ENCODE measurements around the gene KRT78.

The KRT78 gene

GRCh38 chr12:52836042-52836466, 12.7 kb downstream of the KRT78 start:
- H3K9me3 Mint-ChIP-seq = no peaks in the 10 kb centered on the region
- H3K4me3 Mint-ChIP-seq = peak overlapping the region; percentile 2
- peaks cover 32% of the 10 kb centered on the region for H3K4me1 Mint-ChIP-seq
- H3K27ac Mint-ChIP-seq = peak overlapping the region; percentile 82
- no peaks in the 10 kb centered on the region for H3K36me3 Mint-ChIP-seq
- no peaks in the 10 kb centered on the region for H3K27me3 Mint-ChIP-seq

DNA sequence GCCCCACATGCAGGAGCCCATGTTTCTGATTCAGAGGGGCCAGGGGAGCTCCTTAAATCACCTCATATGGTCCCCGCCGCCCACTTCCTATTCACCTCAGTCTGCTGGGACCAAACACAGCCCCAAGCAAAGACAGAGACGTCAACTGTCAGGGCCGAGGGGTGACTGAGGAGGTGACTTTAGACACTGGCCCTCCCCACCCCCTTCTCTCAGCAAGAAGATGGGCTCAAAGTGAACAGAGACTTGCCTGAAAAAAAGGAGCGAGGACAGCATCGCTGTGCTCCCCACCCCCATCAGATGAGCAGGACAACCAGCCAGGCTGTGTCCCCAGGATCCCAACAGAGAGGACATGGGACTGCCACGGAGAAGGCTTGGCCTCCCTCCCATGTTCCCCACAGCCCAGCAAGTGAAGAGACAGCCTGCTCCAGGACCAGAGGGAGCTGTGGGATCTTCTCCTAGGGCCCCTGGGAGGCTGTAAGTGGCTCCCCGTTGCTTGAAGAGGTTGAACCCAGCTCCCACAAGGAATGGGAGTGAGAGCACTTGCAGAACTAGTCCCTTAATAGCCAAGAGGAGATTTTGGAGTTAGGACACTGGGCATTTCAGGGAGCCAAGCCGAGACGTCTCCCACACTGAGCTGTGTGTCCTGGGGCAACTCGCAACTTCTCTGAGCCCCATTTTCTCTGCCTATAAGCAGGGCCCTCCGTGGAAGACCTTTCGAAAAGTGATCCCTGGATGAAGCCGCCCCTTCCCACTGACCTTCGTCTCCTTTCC, 13.3 kb downstream of the KRT78 start:
- Mint-ChIP-seq H3K4me3 (peak overlapping the region; percentile 2), H3K36me3 (no peaks in the 10 kb centered on the region), H3K4me1 (peaks cover 32% of the 10 kb centered on the region), H3K27me3 (no peaks in the 10 kb centered on the region), H3K9me3 (no peaks in the 10 kb centered on the region), H3K27ac (peak overlapping the region; percentile 82)

DNA sequence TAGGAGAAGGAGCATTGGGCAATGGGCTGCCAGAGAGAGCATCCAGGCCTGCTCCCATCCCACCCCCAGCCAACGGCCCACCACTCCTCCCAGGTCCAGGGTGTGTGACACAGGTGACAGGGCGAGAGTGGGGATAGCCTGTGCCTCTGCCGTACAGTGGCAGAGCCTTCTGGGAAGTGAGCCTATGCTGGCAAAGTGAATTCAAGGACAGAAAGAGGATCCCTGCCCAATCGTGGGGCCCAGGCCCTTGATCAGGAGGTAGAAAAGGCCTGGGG, 14.1 kb downstream of the KRT78 start:
- Mint-ChIP-seq H3K27me3 (no peaks in the 10 kb centered on the region), H3K4me1 (peaks cover 35% of the 10 kb centered on the region), H3K4me3 (no peak overlapping the region), H3K9me3 (no peaks in the 10 kb centered on the region), H3K36me3 (no peaks in the 10 kb centered on the region), H3K27ac (no peak overlapping the region)

GRCh38 chr12:52833922-52834726, 14.7 kb downstream of the KRT78 start, which contains the start of gene KRT79:
TSS of gene KRT79 (minus strand) at chr12:52834311. CDS start at chr12:52834260, 51 bp downstream.
- no peaks in the 10 kb centered on the region for H3K27me3 Mint-ChIP-seq
- H3K9me3 Mint-ChIP-seq = no peaks in the 10 kb centered on the region
- no peak within 1 kb of the TSS for H3K4me3 Mint-ChIP-seq
- H3K4me1 Mint-ChIP-seq = peaks cover 38% of the 10 kb centered on the region
- H3K27ac Mint-ChIP-seq = no peak within 1 kb of the TSS
- H3K36me3 Mint-ChIP-seq = no peaks in the 10 kb centered on the region

DNA sequence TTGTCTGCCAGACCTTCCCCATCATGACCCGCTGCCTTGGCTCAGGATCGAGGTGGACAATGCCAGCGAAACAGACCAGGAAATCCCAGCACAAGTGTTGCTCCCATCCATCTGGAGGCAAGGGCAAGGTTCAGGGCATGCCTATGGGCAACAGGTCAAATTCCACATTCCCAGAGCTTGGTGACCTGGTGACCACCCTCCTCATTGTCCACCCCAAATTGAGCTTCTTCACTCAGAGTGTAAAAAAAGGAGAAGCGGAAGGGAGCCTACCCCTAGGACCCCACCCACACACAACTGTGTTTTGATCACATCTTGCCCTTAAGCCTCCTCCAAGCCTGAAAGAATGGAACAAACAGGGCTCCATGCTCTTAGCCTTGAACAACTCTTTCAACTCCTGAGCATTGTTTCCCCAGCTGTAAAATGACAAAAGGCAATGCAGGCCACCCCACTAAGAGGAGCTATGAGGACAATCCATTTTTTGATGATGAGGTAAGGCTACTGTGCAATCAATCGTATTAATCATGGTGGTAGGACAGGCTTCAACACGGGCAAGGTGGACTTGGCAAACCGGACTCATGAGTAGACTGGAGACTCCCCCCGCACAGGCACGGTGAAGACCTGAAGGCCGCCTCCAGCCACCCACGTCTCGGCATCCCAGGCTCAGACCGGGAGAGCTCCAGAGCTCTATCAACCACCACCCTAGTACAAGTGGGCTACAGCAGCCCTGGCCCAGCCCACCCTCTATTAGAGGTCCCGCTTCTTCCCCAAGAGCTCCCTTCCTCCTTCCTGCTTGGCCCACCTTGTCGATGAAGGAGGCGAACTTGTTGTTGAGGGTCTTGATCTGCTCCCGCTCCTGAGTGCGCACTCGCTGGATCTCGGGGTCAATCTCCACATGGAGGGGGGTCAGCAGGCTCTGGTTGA, 15.5 kb downstream of the KRT78 start:
- H3K27ac Mint-ChIP-seq = no peak overlapping the region
- H3K4me3 Mint-ChIP-seq = no peak overlapping the region
- H3K4me1 Mint-ChIP-seq = peaks cover 41% of the 10 kb centered on the region
- no peaks in the 10 kb centered on the region for H3K27me3 Mint-ChIP-seq
- no peaks in the 10 kb centered on the region for H3K36me3 Mint-ChIP-seq
- no peaks in the 10 kb centered on the region for H3K9me3 Mint-ChIP-seq

GRCh38 chr12:52832451-52832850, 16.3 kb downstream of the KRT78 start:
- H3K4me3 Mint-ChIP-seq = no peak overlapping the region
- no peaks in the 10 kb centered on the region for H3K36me3 Mint-ChIP-seq
- no peak overlapping the region for H3K27ac Mint-ChIP-seq
- no peaks in the 10 kb centered on the region for H3K9me3 Mint-ChIP-seq
- peaks cover 39% of the 10 kb centered on the region for H3K4me1 Mint-ChIP-seq
- no peaks in the 10 kb centered on the region for H3K27me3 Mint-ChIP-seq

GRCh38 chr12:52831251-52831650, 17.5 kb downstream of the KRT78 start:
- H3K36me3 Mint-ChIP-seq = no peaks in the 10 kb centered on the region
- no peak overlapping the region for H3K27ac Mint-ChIP-seq
- peaks cover 27% of the 10 kb centered on the region for H3K4me1 Mint-ChIP-seq
- H3K27me3 Mint-ChIP-seq = no peaks in the 10 kb centered on the region
- no peak overlapping the region for H3K4me3 Mint-ChIP-seq
- no peaks in the 10 kb centered on the region for H3K9me3 Mint-ChIP-seq

DNA sequence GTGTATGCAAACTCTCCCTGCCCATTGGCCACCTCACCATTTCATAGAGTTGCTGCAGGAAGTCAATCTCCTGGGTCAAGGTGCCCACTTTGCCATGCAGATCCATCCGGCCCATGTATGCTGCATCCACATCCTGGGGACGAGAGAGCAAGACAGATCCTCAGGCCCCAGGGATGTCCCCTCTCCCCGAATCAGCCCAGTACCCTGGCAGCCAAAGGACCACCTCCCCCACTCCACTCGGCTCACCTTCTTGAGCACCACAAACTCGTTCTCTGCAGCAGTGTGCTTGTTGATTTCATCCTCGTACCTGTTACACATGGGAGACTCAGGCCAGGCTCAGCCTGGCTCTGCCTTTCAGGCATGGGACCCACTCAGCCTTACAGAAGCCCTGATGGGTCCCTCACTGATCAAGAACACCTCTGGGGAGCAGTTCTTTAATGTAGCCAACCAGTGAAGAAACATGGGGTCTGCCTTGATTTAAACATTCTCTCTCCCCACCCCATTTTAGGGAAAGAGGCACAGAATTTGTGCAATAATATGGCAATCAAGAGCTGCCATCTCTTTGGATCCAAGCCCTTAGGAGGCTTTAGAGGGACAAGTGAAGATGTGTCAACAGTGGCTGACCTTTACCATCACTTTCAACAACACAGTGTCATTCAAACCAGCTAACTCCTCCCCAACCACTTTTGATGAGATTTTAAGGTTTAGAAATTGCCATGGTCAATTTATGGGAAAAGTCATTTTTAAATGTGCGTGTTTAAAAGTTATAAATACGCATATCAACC, 18.6 kb downstream of the KRT78 start:
- Mint-ChIP-seq H3K9me3 (no peaks in the 10 kb centered on the region), H3K4me1 (peaks cover 16% of the 10 kb centered on the region), H3K4me3 (no peak overlapping the region), H3K27ac (no peak overlapping the region), H3K36me3 (no peaks in the 10 kb centered on the region), H3K27me3 (no peaks in the 10 kb centered on the region)

- H3K4me3 Mint-ChIP-seq = no peak overlapping the region
- H3K27ac Mint-ChIP-seq = no peak overlapping the region
- H3K4me1 Mint-ChIP-seq = peaks cover 15% of the 10 kb centered on the region
- H3K9me3 Mint-ChIP-seq = no peaks in the 10 kb centered on the region
- no peaks in the 10 kb centered on the region for H3K36me3 Mint-ChIP-seq
- H3K27me3 Mint-ChIP-seq = no peaks in the 10 kb centered on the region
Observed at GRCh38 chr12:52828591-52829021, 20.2 kb downstream of the KRT78 start.

GRCh38 chr12:52828156-52828555, 20.6 kb downstream of the KRT78 start:
- Mint-ChIP-seq H3K27me3 (no peaks in the 10 kb centered on the region), H3K27ac (no peak overlapping the region), H3K9me3 (no peaks in the 10 kb centered on the region), H3K4me3 (no peak overlapping the region), H3K36me3 (no peaks in the 10 kb centered on the region), H3K4me1 (peaks cover 15% of the 10 kb centered on the region)

DNA sequence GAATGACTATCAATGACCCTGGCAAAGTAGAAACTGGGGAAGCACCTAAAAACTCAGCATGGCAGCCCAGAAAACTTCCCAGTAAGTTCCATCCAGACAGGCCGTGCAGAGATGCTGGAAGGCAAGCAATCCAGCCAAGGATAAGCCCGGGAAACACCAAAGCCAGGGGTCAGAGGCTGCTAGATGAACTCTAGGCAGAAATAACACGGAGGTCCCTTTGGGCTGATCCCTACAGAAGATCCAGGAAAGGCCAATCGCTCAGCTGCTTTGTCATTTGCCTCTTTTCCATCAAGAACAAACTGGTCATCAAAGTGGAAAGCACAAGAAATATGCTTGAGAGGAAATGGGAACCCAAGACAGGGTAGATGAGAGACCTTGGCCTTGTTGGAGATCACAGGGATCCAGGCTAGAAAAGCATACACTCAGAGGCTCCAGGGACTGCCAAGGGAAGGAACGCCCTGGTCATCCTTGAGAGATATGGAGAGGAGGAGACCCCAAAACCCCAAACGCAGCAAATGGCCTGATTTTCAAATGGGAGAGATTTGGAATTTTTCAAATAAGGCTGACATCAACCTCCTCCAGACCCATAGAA, 21.2 kb downstream of the KRT78 start:
- H3K4me3 Mint-ChIP-seq = no peak overlapping the region
- H3K27me3 Mint-ChIP-seq = no peaks in the 10 kb centered on the region
- no peak overlapping the region for H3K27ac Mint-ChIP-seq
- no peaks in the 10 kb centered on the region for H3K36me3 Mint-ChIP-seq
- H3K4me1 Mint-ChIP-seq = peaks cover 15% of the 10 kb centered on the region
- H3K9me3 Mint-ChIP-seq = no peaks in the 10 kb centered on the region

GRCh38 chr12:52826611-52827498, 21.9 kb downstream of the KRT78 start:
- H3K27ac Mint-ChIP-seq = no peak overlapping the region
- H3K36me3 Mint-ChIP-seq = no peaks in the 10 kb centered on the region
- no peak overlapping the region for H3K4me3 Mint-ChIP-seq
- H3K9me3 Mint-ChIP-seq = no peaks in the 10 kb centered on the region
- peaks cover 15% of the 10 kb centered on the region for H3K4me1 Mint-ChIP-seq
- H3K27me3 Mint-ChIP-seq = no peaks in the 10 kb centered on the region

DNA sequence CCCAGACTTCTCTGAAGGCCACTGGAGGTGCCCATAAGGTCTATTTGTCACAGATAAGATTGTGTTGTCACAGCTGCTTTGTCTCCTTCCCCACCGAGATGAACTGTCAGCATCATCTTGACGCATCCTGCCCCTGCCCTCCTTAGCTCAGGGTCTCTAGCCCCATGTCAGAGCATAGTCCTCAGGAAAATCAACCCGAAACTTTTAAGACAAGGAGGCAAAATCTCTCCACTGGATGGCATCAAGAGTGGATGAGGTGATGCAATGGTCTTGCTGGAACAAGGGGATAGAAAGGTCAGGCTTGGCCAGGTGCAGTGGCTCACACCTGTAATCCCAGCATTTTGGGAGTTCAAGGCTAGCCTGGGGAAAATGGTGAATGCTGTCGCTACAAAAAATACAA, 22.8 kb downstream of the KRT78 start:
- no peaks in the 10 kb centered on the region for H3K36me3 Mint-ChIP-seq
- H3K4me1 Mint-ChIP-seq = peaks cover 15% of the 10 kb centered on the region
- no peaks in the 10 kb centered on the region for H3K27me3 Mint-ChIP-seq
- H3K9me3 Mint-ChIP-seq = no peaks in the 10 kb centered on the region
- H3K27ac Mint-ChIP-seq = no peak overlapping the region
- no peak overlapping the region for H3K4me3 Mint-ChIP-seq
